22Rv1 (cell line): ENCODE data around the gene STAG3.

Experiments
- H3K27ac ChIP-seq: fragments of 450-650 bp; 2 replicates; pipeline ENCODE4 v1.5.1; 2017
- CTCF ChIP-seq: fragments of 450-650 bp; IDR thresholded peaks from 2 replicates; pipeline ENCODE4 v1.5.1; 2017; ENCODE audit warnings: mild to moderate bottlenecking
- ZFX ChIP-seq: fragments of 450-650 bp; IDR thresholded peaks from 2 replicates; pipeline ENCODE4 v1.6.1; 2017; ENCODE audit warnings: antibody characterized with exemption, borderline replicate concordance

Gene STAG3

GRCh38 chr7:100198266-100198665, 20.5 kb downstream of the STAG3 start:
- TF ChIP-seq CTCF, result no peak
- no peak for TF ChIP-seq ZFX
- no peak overlapping the region for H3K27ac ChIP-seq

GRCh38 chr7:100200693-100201092, 23.0 kb downstream of the STAG3 start:
- no peak for TF ChIP-seq ZFX
- no peak for TF ChIP-seq CTCF
- no peak overlapping the region for H3K27ac ChIP-seq

- no peak overlapping the region for H3K27ac ChIP-seq
- no peak for TF ChIP-seq CTCF
- TF ChIP-seq ZFX, result no peak
Observed at GRCh38 chr7:100204454-100204853, 26.7 kb downstream of the STAG3 start.

GRCh38 chr7:100208911-100209408, 31.2 kb downstream of the STAG3 start:
- no peak overlapping the region for H3K27ac ChIP-seq
- no peak for TF ChIP-seq ZFX
- no peak for TF ChIP-seq CTCF

- TF ChIP-seq CTCF (no peak), ZFX (no peak)
- no peak overlapping the region for H3K27ac ChIP-seq
Observed at GRCh38 chr7:100209493-100209892, 31.8 kb downstream of the STAG3 start.

- TF ChIP-seq ZFX, result no peak
- no peak for TF ChIP-seq CTCF
- H3K27ac ChIP-seq, result no peak overlapping the region
Observed at GRCh38 chr7:100210805-100211204, 33.1 kb downstream of the STAG3 start.

GRCh38 chr7:100211342-100211780, 33.6 kb downstream of the STAG3 start:
- no peak for TF ChIP-seq CTCF

More at GRCh38 chr7:100211342-100211780, 33.6 kb downstream of the STAG3 start:
- no peak overlapping the region for H3K27ac ChIP-seq
